SIG-M5 (cell line): ENCODE results near the gene ATRX.
A peak's percentile ranks its signal among the peaks of the same experiment; 100 is the strongest.
"Not testable (repeated sequence)": the region's sequence is repeated elsewhere in the genome, so short reads cannot be mapped to it uniquely, and the experiment has no call there.

ENCODE experiments used
- DNase-seq: peaks from one replicate; lab custom pipeline; 2025; lab: John Stamatoyannopoulos, UW

Gene ATRX

GRCh38 chrX:77731821-77732419, 54.1 kb downstream of the ATRX start:
- no peak for DNase-seq

DNA sequence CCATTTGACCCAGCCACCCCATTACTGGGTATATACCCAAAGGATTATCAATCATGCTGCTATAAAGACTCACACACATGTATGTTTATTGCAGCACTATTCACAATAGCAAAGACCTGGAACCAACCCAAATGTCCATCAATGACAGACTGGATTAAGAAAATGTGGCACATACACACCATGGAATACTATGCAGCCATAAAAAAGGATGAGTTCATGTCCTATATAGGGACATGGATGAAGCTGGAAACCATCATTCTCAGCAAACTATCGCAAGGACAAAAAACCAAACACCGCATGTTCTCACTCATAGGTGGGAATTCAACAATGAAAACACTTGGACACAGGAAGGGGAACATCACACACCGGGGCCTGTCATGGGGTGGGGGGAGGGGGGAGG, 59.9 kb downstream of the ATRX start:
- DNase-seq: not testable (repeated sequence)

DNA sequence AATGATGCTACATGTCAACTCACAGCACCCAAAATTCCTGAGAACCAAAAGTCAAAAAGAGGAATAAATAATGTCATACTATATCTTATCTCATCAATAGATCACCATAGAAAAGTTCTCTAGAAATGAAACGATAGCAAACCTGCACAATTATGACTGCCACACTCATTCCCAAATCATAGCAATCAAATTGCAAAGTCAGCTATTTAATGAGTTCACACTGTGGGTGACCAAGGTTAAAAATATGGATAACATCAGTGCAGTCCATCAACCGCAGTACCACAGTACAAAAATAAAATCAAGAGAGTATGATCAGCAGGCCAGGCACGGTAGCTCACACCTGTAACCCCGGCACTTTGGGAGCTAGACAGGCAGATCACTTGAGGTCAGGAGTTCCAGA, 62.3 kb downstream of the ATRX start:
- DNase-seq: no peak

- no peak for DNase-seq
Observed at GRCh38 chrX:77719388-77719787, 66.6 kb downstream of the ATRX start.

- no peak for DNase-seq
Observed at GRCh38 chrX:77704881-77705280, 81.1 kb downstream of the ATRX start.

DNA sequence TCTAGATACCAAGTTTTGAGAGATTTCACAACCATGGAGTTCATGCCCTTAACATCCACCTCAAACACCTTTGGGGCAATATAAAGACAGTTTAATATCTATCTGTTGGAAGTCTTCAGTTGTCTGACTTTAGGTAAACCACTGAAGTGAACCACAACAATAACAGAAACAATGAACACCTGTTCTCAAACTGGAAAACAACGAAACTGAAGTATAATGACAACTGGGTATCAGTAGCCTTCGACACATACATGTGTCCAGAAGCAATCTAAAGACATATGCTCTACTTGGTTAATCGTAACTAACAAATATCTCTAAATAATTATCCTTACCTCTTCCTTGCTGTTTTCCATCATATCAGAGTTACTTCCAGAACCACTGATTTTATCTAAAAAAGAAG, 87.8 kb downstream of the ATRX start:
- DNase-seq: no peak

GRCh38 chrX:77694491-77694890, 91.5 kb downstream of the ATRX start:
- DNase-seq: no peak

GRCh38 chrX:77693594-77693993, 92.4 kb downstream of the ATRX start:
- DNase-seq: no peak

DNA sequence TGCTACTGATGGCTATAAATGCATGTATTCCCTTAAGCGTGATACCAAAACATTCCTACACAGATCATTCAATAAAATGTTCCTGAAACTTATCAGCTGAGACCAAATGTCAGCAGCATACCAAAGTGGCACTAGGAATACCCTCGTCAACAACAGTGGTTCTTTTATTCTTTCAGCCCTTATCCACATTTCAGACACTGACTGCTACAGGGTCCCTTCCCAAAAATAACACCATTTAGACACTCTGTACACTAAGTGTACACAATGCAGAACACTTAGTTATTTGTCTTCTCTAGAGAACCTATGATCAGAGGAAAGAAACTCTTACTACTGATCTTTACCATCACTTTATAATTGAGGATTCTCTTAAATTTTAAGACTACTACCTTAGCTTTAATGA, 94.1 kb downstream of the ATRX start:
- DNase-seq: no peak

- DNase-seq: no peak
Observed at GRCh38 chrX:77689376-77689775, 96.6 kb downstream of the ATRX start.

GRCh38 chrX:77685683-77686082, 100.3 kb downstream of the ATRX start:
- not testable (repeated sequence) for DNase-seq

- no peak for DNase-seq
Observed at GRCh38 chrX:77679144-77679543, 106.9 kb downstream of the ATRX start.

- no peak for DNase-seq
Observed at GRCh38 chrX:77675986-77676385, 110.0 kb downstream of the ATRX start.

GRCh38 chrX:77668391-77669237, 117.4 kb downstream of the ATRX start:
- peak; percentile 8 for DNase-seq

DNA sequence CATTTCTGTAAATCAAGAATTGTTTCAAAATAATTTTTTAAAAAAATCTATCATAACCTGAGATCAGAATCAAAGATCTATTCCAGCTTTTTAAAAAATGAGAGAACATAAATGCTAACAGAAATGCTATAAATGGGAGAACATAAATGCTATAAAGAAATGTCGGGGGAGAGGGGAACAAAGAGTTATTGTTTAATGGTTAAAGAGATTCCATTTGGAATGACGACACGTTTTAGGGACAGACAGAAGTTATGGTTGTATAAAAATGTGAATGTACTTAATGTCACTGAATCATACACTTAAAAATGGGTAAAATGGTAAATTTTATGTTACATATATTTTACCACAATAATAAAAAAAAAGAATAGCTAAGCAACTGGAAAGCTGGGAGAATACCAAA, 127.1 kb downstream of the ATRX start:
- DNase-seq: no peak

DNA sequence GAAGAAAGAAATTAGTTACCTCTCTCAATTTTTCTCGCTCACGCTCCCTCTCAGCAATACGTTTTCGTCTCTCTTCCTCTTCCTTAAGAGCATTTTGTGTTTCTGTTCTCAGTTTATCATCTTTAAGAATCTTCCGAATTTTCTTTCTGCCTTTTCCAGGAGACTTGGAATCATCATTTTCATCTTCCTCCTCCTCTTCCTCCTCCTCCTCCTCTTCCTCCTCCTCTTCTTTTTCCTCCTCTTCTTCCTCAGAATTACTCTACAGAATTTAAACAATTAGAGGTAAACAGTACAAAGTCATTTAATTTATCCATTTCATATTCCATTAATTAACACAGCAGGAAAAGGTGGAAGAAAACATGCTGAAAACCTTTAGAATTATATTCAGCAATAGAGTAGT, 133.9 kb downstream of the ATRX start:
- no peak for DNase-seq

- no peak for DNase-seq
Observed at GRCh38 chrX:77640702-77641101, 145.3 kb downstream of the ATRX start.

DNA sequence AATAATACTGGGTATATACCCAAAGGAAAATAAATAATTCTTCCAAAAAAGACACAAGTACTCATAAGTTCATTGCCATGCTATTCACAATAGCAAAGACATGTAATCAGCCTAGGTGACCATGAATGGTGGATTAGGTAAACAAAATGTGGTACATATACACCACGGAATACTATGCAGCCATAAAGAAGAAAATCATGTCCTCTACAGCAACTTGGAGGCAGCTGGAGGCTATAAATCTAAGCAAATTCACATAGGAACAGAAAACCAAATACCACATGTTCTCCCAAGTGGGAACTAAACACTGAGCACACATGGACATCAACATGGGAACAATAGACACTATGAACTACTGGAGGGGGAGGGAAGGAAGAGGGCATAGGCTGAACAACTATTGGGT, 146.2 kb downstream of the ATRX start:
- DNase-seq: no peak

GRCh38 chrX:77638397-77638796, 147.6 kb downstream of the ATRX start:
- DNase-seq: no peak

DNA sequence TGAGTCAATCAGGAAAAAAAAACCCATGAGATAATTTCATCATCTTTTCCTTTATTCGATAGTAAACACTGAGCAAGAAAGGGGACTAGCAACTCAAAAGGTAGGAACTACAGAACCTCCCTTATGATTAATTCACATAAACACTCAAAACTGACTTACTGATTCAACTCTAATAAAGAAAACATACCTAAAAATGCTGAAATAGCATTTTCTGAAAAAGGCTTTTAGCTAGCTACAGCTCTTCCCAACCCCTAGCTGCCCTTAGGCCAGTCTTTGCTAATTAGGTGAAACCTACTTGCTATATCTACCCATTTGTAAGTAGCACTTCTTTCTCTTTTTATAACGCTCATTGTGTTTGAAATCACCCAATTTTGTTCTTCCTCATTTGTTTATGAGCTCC, 150.6 kb downstream of the ATRX start:
- DNase-seq: no peak

DNA sequence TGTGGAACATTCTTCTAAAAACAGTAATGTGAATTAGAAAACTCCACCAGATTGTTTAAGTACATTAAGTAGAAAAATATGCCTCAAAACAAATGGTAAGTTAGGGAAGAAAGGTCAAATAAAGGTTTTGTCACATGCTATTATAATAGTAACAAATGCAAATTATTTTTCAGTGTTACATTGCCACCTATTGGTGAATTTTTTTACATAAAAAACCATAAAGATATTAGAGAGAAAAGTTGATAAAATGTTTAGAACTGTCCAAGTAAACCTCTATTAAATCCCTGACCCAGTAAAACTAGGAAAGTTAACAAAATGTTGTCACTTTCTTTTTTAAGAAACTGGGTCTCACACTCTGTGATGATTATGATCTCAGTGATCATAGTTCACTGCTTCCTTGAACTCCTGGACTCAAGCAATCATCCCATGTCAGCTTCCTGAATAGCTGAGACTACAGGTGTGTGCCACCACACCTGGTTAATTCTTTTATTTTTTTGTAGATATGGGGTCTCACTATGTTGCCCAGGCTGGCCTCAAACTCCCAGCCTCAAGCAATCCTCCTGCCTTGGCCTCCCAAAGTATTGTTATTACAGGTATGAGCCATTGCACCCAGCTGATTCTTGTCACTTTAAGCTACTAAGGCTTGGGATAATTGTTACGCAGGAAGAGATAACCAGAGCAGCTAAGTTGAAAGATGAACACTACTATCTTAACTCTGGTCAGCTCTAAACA, 157.6 kb downstream of the ATRX start:
- no peak for DNase-seq

GRCh38 chrX:77622672-77623071, 163.3 kb downstream of the ATRX start:
- no peak for DNase-seq

- DNase-seq: no peak
Observed at GRCh38 chrX:77622233-77622632, 163.8 kb downstream of the ATRX start.
